Daoy (cell line): ENCODE measurements around the gene NDRG2. TPM values are rescaled to one million over a fixed set of nuclear protein-coding genes. Genes with fewer than 3 reads are reported as not detected.
"Not testable (repeated sequence)": the region's sequence is repeated elsewhere in the genome, so short reads cannot be mapped to it uniquely, and the experiment has no call there.

Experiments used
- DNase-seq: peaks from one replicate; pipeline ENCODE4 v3.0.0-alpha.2; 2015; ENCODE audit warnings: low read depth
- total RNA-seq: library from RNA; depleted of rRNA; stranded (reverse); fragments of >200 nt; shearing (Covaris generic); gene quantifications from 2 replicates; pipeline ENCODE4 v1.2.3, GENCODE V29; 2014

Gene NDRG2
- total RNA-seq, 1 experiment from 2014 or later: 6.3 TPM

- DNase-seq: no peak
These were observed 30.7 kb upstream of the NDRG2 start for GRCh38 chr14:21055432-21056117.

GRCh38 chr14:21054768-21055145 is 29.9 kb upstream of the NDRG2 start:
- no peak for DNase-seq

- DNase-seq: no peak
These were observed 29.4 kb upstream of the NDRG2 start for GRCh38 chr14:21054123-21054767.

- no peak for DNase-seq
These were observed 28.6 kb upstream of the NDRG2 start for GRCh38 chr14:21053184-21054122.

- no peak for DNase-seq
These were observed 25.7 kb upstream of the NDRG2 start for GRCh38 chr14:21050597-21050996.

GRCh38 chr14:21049271-21049673 is 24.4 kb upstream of the NDRG2 start:
- DNase-seq: peak; percentile 52

GRCh38 chr14:21048638-21049037 is 23.8 kb upstream of the NDRG2 start:
- DNase-seq: no peak

GRCh38 chr14:21047378-21047781 is 22.5 kb upstream of the NDRG2 start:
- DNase-seq: no peak

- DNase-seq: no peak
These were observed 19.2 kb upstream of the NDRG2 start for GRCh38 chr14:21043974-21044618.

- no peak for DNase-seq
These were observed 18.6 kb upstream of the NDRG2 start for GRCh38 chr14:21043387-21043973.

GRCh38 chr14:21042918-21043317 is 18.1 kb upstream of the NDRG2 start:
- DNase-seq: peak; percentile 34

GRCh38 chr14:21041676-21042433 is 17.0 kb upstream of the NDRG2 start, which contains the start of gene RNASE7:
Gene RNASE7, plus strand, starts transcription at chr14:21042362. Its CDS starts 631 bp downstream, at chr14:21042993.
- DNase-seq: peak; percentile 49

- DNase-seq: not testable (repeated sequence)
These were observed 16.1 kb upstream of the NDRG2 start for GRCh38 chr14:21040941-21041340.

- DNase-seq: no peak
These were observed 15.6 kb upstream of the NDRG2 start for GRCh38 chr14:21040370-21040925.

- DNase-seq: peak; percentile 46
These were observed 14.9 kb upstream of the NDRG2 start for GRCh38 chr14:21039585-21040369.

GRCh38 chr14:21038441-21039422 is 13.9 kb upstream of the NDRG2 start:
- DNase-seq: no peak

- DNase-seq: no peak
These were observed 12.3 kb upstream of the NDRG2 start for GRCh38 chr14:21037156-21037555.

- DNase-seq: peak; percentile 48
These were observed 11.9 kb upstream of the NDRG2 start for GRCh38 chr14:21036751-21037150.
